Mesothelial cell of epicardium (in vitro differentiated cells): ENCODE measurements around the gene RBP2. TPM values are rescaled to one million over a fixed set of nuclear protein-coding genes. Genes with fewer than 3 reads are reported as not detected.

Experiments
- DNase-seq, 2 experiments: peaks; one replicate each; pipeline ENCODE4 v3.0.0; 2021; ENCODE audit warnings: low spot score in 2 of 2; ENCODE audit not compliant: unreplicated experiment in 2 of 2
- H3K27ac Mint-ChIP-seq: 2 replicates; pipeline ENCODE4 v1.8.0; 2021; ENCODE audit warnings: mixed read lengths
- H3K27me3 Mint-ChIP-seq: 2 replicates; pipeline ENCODE4 v1.8.0; 2021; ENCODE audit warnings: low read depth, mixed read lengths
- H3K36me3 Mint-ChIP-seq: 2 replicates; pipeline ENCODE4 v1.8.0; 2021; ENCODE audit warnings: mixed read lengths
- H3K4me1 Mint-ChIP-seq: 2 replicates; pipeline ENCODE4 v1.8.0; 2021; ENCODE audit warnings: mixed read lengths
- H3K4me3 Mint-ChIP-seq: 2 replicates; pipeline ENCODE4 v1.8.0; 2021; ENCODE audit warnings: mild to moderate bottlenecking, moderate library complexity, mixed read lengths
- H3K9me3 Mint-ChIP-seq: 2 replicates; pipeline ENCODE4 v1.8.0; 2021; ENCODE audit warnings: mixed read lengths
- CTCF ChIP-seq: fragments of 200-600 bp; sonication (generic); IDR thresholded peaks from one replicate; pipeline ENCODE4 v1.5.0; 2021; ENCODE audit warnings: antibody characterized with exemption; ENCODE audit not compliant: unreplicated experiment
- total RNA-seq: library from RNA; stranded (reverse); gene quantifications from 3 replicates; pipeline ENCODE4 v1.2.1, GENCODE V29; 2021

The RBP2 gene
- total RNA-seq, 1 donor from 2014 or later: not detected

GRCh38 chr3:139434228-139434627, 42.1 kb downstream of the RBP2 start:
- Mint-ChIP-seq H3K4me1 (peaks cover 10% of the 10 kb centered on the region), H3K27ac (no peak overlapping the region), H3K27me3 (no peaks in the 10 kb centered on the region), H3K36me3 (peaks cover 19% of the 10 kb centered on the region), H3K4me3 (no peak overlapping the region), H3K9me3 (peaks cover 3% of the 10 kb centered on the region)
- DNase-seq: no peak
- no peak for TF ChIP-seq CTCF

- no peak for TF ChIP-seq CTCF
- peaks cover 14% of the 10 kb centered on the region for H3K4me1 Mint-ChIP-seq
- no peak for DNase-seq
- H3K27ac Mint-ChIP-seq: no peak overlapping the region
- peaks cover 3% of the 10 kb centered on the region for H3K9me3 Mint-ChIP-seq
- peaks cover 19% of the 10 kb centered on the region for H3K36me3 Mint-ChIP-seq
- H3K27me3 Mint-ChIP-seq: no peaks in the 10 kb centered on the region
- H3K4me3 Mint-ChIP-seq: no peak overlapping the region
Measured at GRCh38 chr3:139433089-139433488, 43.2 kb downstream of the RBP2 start.

DNA sequence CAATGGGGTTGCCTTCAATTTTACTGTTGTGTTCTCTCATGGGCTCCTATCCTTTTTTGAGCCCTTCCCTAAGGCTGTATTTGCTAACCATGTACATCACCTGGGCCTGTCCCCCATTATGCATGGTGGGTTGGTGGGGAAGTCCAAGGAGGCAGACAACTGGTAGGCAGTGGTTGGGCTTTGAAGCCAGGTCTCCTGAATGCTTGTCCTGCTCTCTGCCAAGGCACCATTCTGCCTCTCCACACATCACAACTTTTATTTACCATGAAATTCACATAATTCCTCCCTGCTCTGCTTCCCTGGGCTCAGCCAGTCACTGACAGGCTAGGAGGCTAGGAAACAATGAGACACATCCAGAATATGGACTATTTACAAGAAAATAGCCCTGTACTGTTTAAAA, 45.8 kb downstream of the RBP2 start:
- DNase-seq: no peak
- no peak overlapping the region for H3K4me3 Mint-ChIP-seq

DNA sequence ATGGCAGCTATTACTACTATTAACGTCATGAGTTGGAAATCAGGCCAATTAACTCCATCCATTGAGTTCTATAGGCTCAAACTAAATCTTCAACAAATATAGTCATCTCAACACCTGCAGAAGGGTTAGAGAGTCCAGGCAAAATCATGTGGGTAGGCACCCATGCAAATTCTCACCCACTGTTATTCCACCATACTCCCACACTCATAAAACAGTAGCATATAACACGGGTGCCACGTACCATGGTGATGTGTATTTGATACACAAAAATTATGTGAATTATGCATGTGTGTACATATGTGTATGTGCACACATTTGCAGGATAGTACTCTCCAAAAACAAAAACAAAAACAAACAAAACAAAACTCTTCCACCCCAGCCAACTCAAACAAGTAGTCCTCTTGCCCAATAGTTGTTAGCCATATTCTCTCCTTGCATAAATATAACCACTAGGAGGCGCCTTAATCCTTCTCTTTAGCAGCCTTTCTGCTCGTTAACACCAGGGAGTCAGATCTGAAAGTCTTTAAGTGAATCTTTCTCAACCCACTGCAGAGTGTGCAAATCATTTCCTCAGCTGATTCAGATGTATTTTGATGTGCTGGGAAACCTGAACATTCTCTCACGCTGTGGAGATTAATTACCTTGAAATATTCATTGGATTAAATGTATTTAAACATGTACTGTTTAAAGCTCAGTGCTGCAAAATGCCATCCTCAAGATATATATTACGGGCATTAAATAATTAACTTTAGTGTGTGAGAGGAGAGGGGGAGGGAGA, 48.8 kb downstream of the RBP2 start:
- Mint-ChIP-seq H3K27me3 (no peaks in the 10 kb centered on the region), H3K4me1 (peaks cover 4% of the 10 kb centered on the region), H3K36me3 (peaks cover 23% of the 10 kb centered on the region), H3K27ac (no peak overlapping the region), H3K9me3 (peaks cover 3% of the 10 kb centered on the region), H3K4me3 (no peak overlapping the region)
- no peak for DNase-seq
- TF ChIP-seq CTCF: peak; percentile 85

More for the DNA sequence above, 45.8 kb downstream of the RBP2 start:
- peaks cover 3% of the 10 kb centered on the region for H3K9me3 Mint-ChIP-seq
- H3K27me3 Mint-ChIP-seq: no peaks in the 10 kb centered on the region
- peaks cover 13% of the 10 kb centered on the region for H3K4me1 Mint-ChIP-seq
- no peak overlapping the region for H3K27ac Mint-ChIP-seq
- TF ChIP-seq CTCF: no peak
- peaks cover 19% of the 10 kb centered on the region for H3K36me3 Mint-ChIP-seq

DNA sequence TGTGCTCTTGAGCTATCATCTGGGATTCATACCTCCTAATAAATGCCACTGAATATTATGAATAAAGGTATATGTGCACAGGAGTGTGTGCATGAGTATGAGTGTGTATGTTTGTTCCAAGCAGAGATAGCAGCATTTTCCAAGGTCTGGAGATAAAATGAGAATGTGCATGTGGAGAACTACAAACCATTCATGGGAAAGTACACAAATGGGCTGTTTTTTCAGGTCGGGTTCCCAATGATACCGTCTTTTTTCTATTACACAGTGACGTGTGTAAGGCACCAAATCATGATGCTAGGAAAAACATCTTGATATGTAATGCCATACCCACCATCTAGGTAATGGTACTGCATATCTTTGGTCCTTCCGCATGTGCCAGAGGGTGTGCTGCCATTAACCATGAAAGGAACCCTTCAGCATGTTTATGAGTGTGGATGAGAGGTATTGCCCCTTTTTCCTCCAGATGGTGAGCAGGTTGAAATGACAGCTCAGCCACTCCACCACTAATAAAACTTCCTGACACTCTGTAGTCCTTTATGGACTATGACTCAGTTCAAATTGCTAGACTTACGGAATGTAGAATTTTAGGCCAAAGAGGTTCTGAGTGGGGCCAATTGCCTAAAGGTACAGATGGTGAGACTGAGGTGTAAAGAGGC, 50.4 kb downstream of the RBP2 start:
- DNase-seq: no peak
- Mint-ChIP-seq H3K36me3 (peaks cover 16% of the 10 kb centered on the region), H3K9me3 (no peaks in the 10 kb centered on the region), H3K27me3 (no peaks in the 10 kb centered on the region), H3K4me1 (peaks cover 4% of the 10 kb centered on the region), H3K4me3 (no peak overlapping the region), H3K27ac (no peak overlapping the region)
- TF ChIP-seq CTCF: no peak
